Osteoblast (primary cell): ENCODE data around the gene FRAS1. TPM values are rescaled to one million over a fixed set of nuclear protein-coding genes. Genes with fewer than 3 reads are reported as not detected.

Experiments
- DNase-seq: peaks from one replicate; pipeline ENCODE4 v3.0.0; 2011; ENCODE audit warnings: low spot score, mixed read lengths; ENCODE audit not compliant: insufficient read length; ENCODE audit errors: missing footprints
- H2AFZ ChIP-seq: 2 replicates; pipeline ENCODE4 v1.6.0; 2011; ENCODE audit warnings: mild to moderate bottlenecking, low read length
- H3K27ac ChIP-seq: 2 replicates; pipeline ENCODE4 v1.5.1; 2011; ENCODE audit warnings: mild to moderate bottlenecking, low read depth, low read length, moderate library complexity
- H3K27me3 ChIP-seq: 2 replicates; pipeline ENCODE4 v1.6.0; 2012; ENCODE audit warnings: mild to moderate bottlenecking, control low read depth, inconsistent platforms, low read length, moderate library complexity; ENCODE audit not compliant: insufficient read depth
- H3K36me3 ChIP-seq: 2 replicates; pipeline ENCODE4 v1.5.1; 2011; ENCODE audit warnings: mild to moderate bottlenecking, low read length, control low read depth, moderate library complexity; ENCODE audit not compliant: insufficient read depth
- H3K4me1 ChIP-seq: 2 replicates; pipeline ENCODE4 v1.5.1; 2011; ENCODE audit warnings: mild to moderate bottlenecking, low read length, control low read depth, moderate library complexity; ENCODE audit not compliant: insufficient read depth
- H3K4me2 ChIP-seq: 2 replicates; pipeline ENCODE4 v1.6.0; 2011; ENCODE audit warnings: mild to moderate bottlenecking, low read length; ENCODE audit not compliant: insufficient read depth
- H3K4me3 ChIP-seq: fragments of 200-600 bp; sonication (generic); 3 replicates; pipeline ENCODE4 v1.5.1; 2012; ENCODE audit warnings: mild to moderate bottlenecking, low read length, inconsistent platforms; ENCODE audit not compliant: insufficient read depth
- H3K79me2 ChIP-seq: 2 replicates; pipeline ENCODE4 v1.6.0; 2012; ENCODE audit warnings: mild to moderate bottlenecking, low read length, control low read depth, inconsistent platforms; ENCODE audit not compliant: insufficient read depth
- H3K9me3 ChIP-seq: 2 replicates; pipeline ENCODE4 v1.5.1; 2011; ENCODE audit warnings: low read depth, low read length, control low read depth
- H4K20me1 ChIP-seq: 2 replicates; pipeline ENCODE4 v1.6.0; 2012; ENCODE audit warnings: mild to moderate bottlenecking, low read length, control low read depth; ENCODE audit not compliant: insufficient read depth
- total RNA-seq: library from RNA; depleted of rRNA; stranded (reverse); fragments of >200 nt; gene quantifications from 2 replicates; pipeline ENCODE4 v1.2.3, GENCODE V29; 2012
- TF ChIP-seq, protein P1 (sequence below): IDR thresholded peaks from 2 replicates; pipeline ENCODE4 v1.5.1; 2011; ENCODE audit warnings: mild to moderate bottlenecking, low read depth, low read length, moderate library complexity; ENCODE audit errors: extremely low read depth

FRAS1 gene
- total RNA-seq, 1 donor, result 5.1 TPM

- Histone ChIP-seq H3K4me2 (no peak overlapping the region), H3K27me3 (no peaks in the 10 kb centered on the region), H3K79me2 (no peaks in the 10 kb centered on the region), H4K20me1 (no peaks in the 10 kb centered on the region), H3K27ac (no peak overlapping the region), H3K4me1 (no peaks in the 10 kb centered on the region), H2AFZ (no peak overlapping the region), H3K9me3 (no peaks in the 10 kb centered on the region), H3K4me3 (no peak overlapping the region), H3K36me3 (no peaks in the 10 kb centered on the region)
- TF ChIP-seq, protein P1, sequence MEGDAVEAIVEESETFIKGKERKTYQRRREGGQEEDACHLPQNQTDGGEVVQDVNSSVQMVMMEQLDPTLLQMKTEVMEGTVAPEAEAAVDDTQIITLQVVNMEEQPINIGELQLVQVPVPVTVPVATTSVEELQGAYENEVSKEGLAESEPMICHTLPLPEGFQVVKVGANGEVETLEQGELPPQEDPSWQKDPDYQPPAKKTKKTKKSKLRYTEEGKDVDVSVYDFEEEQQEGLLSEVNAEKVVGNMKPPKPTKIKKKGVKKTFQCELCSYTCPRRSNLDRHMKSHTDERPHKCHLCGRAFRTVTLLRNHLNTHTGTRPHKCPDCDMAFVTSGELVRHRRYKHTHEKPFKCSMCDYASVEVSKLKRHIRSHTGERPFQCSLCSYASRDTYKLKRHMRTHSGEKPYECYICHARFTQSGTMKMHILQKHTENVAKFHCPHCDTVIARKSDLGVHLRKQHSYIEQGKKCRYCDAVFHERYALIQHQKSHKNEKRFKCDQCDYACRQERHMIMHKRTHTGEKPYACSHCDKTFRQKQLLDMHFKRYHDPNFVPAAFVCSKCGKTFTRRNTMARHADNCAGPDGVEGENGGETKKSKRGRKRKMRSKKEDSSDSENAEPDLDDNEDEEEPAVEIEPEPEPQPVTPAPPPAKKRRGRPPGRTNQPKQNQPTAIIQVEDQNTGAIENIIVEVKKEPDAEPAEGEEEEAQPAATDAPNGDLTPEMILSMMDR, result peak; percentile 67
- DNase-seq, result peak; percentile 46
Measured at GRCh38 chr4:78517050-78517652, 460.0 kb downstream of the FRAS1 start.

DNA sequence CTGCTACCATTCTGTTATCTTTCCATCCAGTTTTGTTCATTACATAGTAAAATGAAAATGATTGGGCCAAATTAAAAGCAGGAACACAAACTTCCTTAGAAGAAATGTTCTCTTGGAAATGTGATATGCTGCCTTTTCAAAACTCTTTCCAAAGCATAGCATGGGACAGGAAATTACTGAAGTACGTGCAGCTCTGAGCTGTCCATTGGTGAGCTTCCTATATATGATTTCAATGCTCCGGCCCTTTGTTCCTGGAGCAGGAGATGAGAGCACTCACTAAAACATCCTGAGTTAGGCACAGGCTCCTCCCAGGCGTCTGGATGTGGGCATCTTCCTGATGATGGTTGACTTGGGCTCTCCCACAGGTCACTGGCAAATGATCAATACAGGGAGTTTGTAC, 461.4 kb downstream of the FRAS1 start:
- Histone ChIP-seq H3K4me2 (no peak overlapping the region), H2AFZ (no peak overlapping the region), H3K27ac (no peak overlapping the region), H3K4me3 (no peak overlapping the region), H3K79me2 (no peaks in the 10 kb centered on the region), H3K4me1 (no peaks in the 10 kb centered on the region), H4K20me1 (no peaks in the 10 kb centered on the region), H3K9me3 (no peaks in the 10 kb centered on the region), H3K36me3 (no peaks in the 10 kb centered on the region), H3K27me3 (no peaks in the 10 kb centered on the region)
- DNase-seq, result no peak
- TF ChIP-seq, protein P1, result no peak

GRCh38 chr4:78519962-78520361, 462.8 kb downstream of the FRAS1 start:
- Histone ChIP-seq H4K20me1 (no peaks in the 10 kb centered on the region), H3K36me3 (no peaks in the 10 kb centered on the region), H3K4me1 (no peaks in the 10 kb centered on the region), H2AFZ (no peak overlapping the region), H3K27me3 (no peaks in the 10 kb centered on the region), H3K79me2 (no peaks in the 10 kb centered on the region), H3K4me2 (no peak overlapping the region), H3K27ac (no peak overlapping the region), H3K4me3 (no peak overlapping the region), H3K9me3 (no peaks in the 10 kb centered on the region)
- TF ChIP-seq, protein P1, result no peak
- no peak for DNase-seq

DNA sequence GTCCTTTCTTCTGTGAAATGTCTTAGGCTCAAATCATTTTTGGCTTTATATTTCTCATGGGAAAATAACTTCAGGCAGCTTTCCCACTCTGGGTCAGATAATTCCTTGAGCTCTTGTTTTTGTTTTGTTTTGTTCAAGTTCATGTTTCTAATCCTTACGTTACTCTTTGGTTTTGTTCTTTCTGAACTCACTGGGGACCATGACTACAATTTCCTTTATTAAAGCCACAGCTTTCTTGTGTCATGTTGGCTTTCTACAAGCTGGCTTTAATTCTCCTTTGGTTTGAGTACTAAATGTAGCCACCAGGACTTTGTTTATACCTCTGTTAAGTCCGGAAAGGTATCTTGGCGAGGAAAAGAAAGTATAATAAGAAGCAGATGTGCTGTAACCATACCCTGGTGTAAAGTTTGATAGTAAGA, 463.7 kb downstream of the FRAS1 start:
- Histone ChIP-seq H3K4me2 (peak overlapping the region; percentile 1), H4K20me1 (no peaks in the 10 kb centered on the region), H2AFZ (no peak overlapping the region), H3K27me3 (no peaks in the 10 kb centered on the region), H3K4me1 (no peaks in the 10 kb centered on the region), H3K4me3 (no peak overlapping the region), H3K27ac (no peak overlapping the region), H3K36me3 (no peaks in the 10 kb centered on the region), H3K9me3 (no peaks in the 10 kb centered on the region), H3K79me2 (no peaks in the 10 kb centered on the region)
- DNase-seq, result no peak
- TF ChIP-seq, protein P1, result no peak
